ENCODE measurements around the gene MFSD12.
A peak's percentile ranks its signal among the peaks of the same experiment; 100 is the strongest.
"Not testable (repeated sequence)": the region's sequence is repeated elsewhere in the genome, so short reads cannot be mapped to it uniquely, and the experiment has no call there.

The MFSD12 gene

DNA sequence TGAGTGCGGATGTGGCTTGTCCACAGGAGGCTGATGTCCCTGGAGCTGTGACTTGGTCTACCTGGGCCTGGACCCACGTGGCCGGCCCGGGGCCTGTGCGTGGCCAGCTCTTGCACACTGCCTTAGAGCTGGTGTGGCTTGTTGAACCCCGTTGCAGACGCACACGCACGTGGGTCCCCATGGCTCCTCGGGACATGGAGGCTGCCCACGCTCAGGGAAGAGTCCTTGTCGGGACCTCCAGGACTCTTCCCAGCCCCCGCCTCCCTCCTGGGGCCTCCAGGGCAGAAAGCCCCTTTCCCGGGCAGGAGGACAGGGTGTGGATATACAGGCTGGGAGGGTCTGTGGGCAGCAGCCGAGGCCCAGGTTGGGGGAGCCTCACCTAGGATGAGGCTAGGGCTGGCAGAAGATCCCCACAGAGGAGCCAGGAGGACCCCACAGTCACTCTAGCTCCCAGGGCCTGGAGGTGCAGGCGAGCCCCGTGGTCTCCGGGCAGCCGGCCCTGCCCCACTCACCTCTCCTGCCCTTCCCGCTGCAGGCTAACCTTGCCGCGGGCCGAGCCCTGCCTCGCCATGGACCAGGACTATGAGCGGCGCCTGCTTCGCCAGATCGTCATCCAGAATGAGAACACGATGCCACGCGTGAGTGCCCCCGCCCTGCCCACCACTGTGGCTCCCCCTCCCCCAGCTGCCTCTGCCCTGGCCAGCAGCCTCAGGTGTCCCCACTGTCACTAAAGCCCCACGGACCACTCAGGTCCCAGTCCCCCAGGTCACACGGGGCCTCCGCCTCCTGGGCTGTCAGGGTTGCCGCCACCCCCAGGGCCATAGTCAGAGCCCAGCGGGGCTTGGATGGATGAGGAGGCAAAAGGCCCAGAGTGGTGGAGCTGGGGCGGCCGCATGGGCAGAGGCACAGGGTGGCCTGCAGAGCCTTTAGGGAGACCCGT lies 34.7 kb downstream of the MFSD12 start:
- DNase-seq (ENCODE audit: low read depth), result no peak

DNA sequence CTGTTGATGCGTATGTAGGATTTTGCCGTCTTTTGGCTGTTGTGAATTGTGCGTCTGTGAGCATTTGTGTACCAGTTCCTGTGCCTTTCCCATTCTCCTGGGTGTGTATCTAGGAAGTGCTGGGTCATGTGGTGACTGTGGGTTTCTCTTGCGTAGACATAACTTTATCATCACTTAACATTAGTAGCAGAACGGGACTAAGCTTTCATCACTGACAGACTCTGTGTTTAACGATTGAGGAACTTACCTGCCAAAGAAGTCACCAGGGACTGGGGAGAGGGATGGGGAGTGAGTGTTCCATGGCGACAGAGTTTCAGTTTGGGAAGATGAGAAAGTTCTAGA lies 36.3 kb downstream of the MFSD12 start:
- no peak for DNase-seq (ENCODE audit: low read depth)

DNA sequence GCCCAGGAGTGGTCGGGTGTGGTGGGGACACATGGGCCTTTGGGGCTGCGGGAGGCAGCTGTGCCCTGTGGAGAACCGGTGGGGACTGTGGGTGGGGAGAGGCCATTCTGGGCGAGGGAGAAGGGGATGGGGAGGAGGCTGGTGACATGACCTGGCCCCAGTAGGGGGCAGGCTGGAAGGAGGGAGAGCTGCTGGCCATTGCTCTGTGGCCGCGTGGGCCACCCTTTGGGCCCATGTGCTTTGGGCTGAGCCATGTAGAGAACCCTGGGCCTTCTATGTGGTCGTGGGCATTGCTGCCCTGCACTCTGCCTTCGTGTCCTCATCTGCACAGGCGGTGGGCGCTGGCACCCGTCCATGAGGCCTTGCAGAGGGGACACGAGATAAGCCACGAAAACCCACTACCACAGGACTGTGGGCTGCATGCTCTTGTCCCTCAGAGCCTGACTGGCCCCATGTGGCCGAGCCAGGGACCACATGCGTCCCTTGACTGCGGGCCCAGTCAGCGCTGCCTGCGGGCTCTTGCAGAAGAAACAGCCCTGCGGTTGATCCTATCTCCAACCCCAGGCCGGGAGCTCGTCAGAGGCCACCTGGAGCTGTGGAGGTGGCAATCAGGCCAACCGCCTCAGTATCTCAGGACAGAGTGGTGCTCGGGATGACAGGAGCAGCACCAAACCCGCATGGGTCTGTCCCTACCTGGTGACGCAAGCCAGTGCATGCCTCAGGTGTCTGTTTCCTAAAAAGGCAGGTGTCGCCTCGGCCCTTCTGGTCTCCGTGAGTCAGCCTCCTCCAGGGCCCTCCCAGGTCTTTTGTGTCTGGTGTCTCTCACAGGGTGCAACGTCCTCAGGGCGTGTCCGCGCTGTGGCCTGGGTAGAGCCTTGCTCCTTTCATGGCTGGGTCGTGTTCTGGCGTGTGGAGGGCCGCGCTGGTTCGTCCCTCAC lies 37.0 kb downstream of the MFSD12 start:
- DNase-seq (ENCODE audit: low read depth), result no peak

DNA sequence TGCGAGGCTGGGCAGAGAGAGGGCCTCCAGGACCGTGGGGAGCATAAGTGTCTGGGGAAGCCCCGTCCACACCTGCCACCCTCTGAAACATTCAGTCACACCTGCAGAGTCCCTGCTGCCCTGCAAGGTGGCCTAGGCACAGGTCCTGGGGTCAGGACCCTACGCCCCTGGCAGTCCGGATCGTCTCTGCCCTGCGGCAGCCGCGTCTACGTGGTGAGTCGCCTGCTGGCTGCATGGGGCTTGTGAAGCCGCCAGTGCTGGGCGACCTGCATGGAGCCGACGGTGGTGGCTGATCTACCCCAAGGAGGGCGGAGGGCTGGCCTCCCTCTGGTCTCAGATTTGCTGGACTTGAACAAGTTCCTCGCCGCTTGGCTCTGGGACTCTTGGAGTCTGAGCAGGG lies 38.3 kb downstream of the MFSD12 start:
- DNase-seq (ENCODE audit: low read depth), result no peak

DNA sequence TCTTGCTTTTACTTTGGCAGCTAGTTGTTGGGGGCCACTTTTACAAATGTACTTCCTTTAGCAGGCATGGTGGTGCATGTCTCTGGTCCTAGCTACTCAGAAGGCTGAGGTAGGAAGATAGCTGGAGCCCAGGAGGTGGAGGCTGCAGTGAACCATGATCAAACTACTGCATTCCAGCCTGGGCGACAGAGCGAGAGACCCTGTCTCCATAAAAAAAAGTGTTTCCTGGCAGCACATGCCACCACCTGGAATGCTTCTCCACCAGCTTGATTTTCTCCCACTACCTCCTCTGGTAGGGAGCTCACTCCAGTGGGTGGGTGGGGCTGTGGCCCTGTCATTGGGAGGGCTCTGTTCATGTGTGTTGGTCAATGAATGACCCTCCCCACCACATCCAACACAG lies 38.7 kb downstream of the MFSD12 start:
- no peak for DNase-seq (ENCODE audit: low read depth)

DNA sequence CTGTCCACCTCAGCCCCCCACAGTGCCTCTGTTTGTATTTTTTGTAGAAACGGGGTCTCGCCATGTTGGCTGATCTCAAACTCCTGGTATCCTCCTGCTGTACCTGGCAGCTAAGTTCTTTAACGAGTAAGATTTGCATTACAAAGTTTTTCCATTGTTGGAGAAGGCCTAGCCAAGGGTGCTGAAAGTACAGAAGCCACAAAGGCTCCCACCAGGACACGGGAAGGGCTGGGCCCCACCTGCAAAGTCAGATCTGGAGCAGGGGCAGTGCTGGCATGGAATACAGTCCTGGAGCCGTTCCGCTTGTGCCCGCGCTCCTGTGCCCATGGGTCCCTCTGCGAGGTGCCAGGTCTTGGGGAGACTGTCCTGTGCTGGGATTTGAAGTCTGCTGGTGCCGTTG lies 39.1 kb downstream of the MFSD12 start:
- no peak for DNase-seq (ENCODE audit: low read depth)

DNA sequence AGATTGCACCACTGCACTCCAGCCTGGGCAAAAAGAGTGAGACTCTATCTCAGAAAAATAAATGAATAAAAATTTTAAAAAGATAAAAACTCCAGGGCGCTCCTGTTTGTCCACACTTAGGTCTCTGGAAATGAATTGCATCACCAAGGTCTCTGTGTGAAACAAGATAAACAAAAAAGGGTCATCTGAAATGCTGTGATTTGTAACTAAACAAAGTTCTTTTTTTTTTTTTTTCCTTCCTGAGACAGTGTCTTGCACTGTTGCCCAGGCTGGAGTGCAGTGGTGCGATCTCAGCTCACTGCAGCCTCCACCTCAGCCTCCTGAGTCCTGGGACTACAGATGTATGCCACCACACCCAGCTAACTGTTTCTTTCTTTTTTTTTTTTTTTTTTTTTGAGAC lies 39.7 kb downstream of the MFSD12 start:
- DNase-seq (ENCODE audit: low read depth), result no peak

DNA sequence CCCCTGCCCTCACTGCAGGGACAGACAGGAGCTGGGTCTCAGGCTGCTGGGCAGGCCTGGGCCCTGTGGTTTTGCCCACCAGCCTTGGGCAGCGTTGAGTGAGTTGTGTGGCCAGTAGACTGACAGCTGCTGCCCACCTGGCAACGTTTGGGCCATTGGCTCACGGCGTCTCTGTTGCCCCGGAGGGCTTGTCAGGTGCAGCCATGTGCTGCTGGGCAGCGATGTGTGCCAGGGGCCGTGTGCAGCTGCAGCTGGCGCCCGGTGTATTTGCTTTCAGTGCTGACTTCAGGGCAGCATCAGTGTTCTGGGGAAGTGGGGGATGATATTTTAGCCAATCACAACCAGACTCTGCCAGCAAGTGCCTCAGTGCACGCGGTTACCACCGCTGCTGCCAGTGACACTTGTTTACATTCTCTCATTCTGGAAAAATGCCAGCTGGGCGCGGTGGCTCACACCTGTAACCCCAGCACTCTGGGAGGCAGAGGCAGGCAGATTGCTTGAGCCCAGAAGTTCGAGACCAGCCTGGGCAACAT lies 40.6 kb downstream of the MFSD12 start:
- DNase-seq (ENCODE audit: low read depth), result no peak

DNA sequence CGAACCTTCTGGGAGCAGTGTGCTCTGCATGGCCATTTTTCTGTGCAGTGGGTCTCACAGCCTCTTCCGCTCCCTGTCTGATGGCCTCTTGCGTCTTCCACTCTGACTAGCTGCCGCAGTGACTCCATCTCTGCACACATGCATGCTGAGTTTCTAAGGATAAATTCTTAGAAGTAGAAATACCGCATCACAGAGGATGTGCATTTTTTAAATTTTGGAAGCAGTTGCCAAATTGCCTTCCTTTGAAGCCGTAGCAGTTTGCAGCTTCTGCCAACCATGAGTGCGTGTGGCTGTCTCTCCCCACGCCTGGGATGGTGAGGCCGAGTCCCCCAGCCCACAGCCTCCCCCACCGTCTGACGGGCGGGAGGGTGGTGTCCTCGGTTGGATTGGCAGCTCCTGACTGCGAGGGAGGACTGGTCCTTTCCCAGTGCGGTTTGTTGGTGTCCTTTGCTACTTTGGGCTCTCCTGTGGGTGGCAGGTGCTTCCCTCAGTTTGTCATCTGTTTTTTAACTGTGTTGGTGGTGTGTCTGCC lies 41.4 kb downstream of the MFSD12 start:
- DNase-seq (ENCODE audit: low read depth), result no peak

DNA sequence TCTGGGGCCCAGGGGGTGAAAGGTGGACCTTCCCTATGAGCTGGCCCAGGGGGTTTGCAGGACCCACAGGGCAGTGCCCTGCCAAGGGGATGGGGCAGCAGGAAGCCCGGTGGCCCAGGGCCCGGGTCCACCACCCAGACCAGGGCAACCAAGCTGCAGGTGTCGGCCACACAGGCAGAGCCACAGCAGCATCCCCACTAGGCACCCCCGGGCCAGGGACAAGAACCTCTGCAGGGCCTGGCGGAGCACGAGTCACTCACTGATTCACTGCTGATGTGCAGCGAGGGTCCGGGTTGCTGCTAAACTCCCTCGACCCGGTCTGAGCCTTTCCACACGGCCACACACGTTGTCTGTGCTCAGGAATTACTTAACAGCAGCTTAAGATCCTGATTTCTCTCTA lies 42.5 kb downstream of the MFSD12 start:
- no peak for DNase-seq (ENCODE audit: low read depth)

DNA sequence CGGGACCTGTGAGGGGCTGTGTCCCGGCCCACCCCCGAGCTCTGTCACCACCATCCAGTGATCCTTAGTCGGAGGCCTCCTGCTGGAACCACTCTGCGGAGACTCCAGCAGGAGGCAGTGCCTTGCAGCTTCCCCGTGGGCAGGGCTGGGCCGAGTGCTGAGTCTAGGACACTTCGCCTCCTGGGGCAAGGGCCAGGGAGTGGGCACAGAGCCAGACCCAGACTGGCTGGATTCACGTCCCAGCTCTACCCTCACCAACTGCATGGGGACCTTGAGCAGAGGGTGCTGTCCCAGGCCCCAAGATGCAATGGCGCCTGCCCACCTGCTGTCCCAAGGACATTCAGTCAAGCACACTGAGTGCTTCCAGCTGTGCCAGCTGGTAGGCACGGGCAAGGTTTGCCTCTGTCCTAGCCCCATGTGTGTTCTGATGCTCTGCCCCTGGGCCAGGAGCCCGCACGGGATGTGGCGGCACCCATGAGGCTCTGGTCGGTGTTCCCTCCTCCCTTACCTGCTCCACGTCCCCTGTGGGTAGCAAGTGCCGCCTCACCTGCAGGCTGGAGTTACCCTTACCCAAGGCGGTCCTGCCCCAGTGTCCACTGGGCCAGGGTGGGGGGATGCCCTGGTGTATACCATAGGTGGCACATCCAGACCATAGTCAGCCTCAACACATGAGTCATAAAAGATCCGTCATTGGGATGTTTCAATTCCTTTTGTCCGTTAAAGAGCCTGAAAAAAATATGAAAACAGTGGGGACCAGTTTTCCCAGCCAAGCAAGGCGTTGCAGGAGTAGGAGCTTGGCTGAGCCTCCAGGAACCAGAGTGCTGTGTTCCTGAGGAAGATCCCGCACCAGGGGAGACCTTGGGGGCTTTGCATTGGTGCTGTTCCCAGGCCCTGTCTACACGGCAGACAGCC lies 43.9 kb downstream of the MFSD12 start:
- DNase-seq (ENCODE audit: low read depth), result no peak

DNA sequence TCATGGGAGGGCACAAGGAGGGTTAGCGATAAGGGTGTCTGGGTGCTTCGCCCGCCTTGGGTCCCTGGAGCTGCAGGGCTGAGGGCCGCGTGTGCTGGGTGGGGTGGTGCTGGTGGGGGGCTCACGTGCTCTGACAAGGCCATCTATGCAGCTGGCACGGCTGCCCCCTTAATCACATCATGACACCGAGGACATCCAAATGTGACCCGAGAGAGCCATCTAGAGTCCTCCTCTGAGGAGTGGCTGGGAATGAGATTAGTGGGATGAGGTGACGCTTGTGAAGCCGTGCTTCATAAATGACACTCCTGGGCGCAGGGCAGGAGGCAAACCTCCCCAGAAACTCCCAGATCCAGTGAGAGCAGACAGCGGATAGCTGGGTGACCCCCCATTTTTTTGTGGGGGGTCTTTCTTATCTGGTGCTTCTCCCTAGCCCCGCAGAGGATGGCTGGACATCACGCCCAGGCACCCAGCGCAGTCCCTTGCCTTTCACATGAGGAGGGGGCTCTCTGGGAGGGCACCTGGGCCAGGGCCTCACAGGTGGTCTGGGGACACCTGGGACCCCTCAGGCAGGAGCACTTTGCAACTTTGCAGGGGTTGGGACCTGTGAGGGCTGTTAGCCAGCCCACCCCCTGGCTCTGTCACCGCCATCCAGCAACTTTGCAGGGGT lies 44.7 kb downstream of the MFSD12 start:
- no peak for DNase-seq (ENCODE audit: low read depth)

DNA sequence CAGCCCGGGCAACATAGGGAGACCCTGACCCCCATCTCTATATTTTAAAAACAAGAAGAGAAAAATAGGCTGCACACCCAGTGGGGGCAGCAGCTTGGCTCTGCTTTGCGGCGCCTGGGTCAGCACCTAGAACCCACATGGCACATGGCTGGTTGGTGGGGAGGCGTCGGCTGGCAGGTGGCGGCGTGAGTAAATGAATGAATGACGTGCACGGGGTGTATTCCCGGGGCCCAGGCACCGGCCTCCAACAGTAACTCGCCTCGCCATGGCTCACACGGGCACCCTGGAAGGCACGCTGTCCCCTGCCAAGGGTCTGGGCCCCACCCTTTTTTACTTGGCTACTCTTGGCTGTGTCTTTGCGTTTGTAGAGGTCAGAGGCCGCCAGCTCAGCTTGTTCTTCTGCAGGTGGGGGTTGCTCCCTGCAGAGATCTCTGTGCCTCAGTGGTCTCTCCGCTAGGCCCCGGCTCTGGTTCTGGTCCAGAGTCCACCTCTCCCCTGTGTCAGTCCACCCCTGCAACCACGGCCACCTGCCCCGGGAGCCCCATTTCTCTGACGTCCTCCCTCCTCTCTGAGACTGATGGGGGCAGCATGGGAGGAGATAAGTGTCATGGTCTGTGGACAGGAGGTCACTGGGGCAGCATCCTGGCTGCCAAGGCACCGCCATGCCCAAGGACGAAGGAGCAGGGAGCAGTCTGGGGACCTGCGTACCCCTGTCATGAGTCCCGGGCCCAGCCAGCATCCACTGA lies 45.7 kb downstream of the MFSD12 start:
- no peak for DNase-seq (ENCODE audit: low read depth)

DNA sequence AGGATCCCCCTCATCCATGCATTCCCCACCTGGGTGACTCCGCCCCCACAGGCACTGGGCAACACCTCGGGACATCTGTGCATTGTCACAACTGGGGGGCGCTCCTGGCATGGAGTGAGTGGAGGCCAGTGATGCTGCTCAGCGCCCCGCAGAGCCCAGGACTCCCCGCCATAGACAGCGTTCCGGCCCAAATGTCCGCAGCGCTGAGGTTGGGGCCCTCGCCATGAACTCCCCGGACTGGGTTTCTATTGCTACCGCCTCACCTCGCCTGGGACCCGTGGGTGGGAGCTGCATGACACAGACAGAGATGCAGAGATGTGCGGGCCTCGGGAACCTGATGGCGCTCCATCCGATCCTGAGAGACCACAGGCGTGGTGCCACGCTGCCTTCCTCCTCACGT lies 46.7 kb downstream of the MFSD12 start:
- DNase-seq (ENCODE audit: low read depth), result no peak

DNA sequence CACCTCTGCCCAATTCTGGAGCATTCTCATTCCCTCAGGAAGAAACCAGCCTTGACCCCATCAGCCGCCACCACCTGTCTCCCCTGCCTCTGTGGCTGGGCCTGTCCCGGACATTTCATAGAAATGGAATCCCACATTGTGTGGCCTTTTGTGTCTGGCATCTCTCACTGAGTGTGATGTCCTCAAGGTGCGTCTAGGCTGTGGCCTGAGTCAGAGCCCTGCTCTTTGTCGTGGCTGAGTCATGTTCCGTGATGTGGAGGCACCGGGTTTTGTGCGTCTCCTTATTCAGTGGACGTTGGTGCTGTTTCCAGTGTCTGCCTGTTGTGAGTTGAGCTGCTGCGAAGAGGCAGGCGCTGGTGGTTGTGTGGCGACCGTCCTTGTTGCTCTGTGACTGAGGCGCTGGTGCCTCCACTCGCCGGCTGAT lies 47.8 kb downstream of the MFSD12 start:
- no peak for DNase-seq (ENCODE audit: low read depth)

DNA sequence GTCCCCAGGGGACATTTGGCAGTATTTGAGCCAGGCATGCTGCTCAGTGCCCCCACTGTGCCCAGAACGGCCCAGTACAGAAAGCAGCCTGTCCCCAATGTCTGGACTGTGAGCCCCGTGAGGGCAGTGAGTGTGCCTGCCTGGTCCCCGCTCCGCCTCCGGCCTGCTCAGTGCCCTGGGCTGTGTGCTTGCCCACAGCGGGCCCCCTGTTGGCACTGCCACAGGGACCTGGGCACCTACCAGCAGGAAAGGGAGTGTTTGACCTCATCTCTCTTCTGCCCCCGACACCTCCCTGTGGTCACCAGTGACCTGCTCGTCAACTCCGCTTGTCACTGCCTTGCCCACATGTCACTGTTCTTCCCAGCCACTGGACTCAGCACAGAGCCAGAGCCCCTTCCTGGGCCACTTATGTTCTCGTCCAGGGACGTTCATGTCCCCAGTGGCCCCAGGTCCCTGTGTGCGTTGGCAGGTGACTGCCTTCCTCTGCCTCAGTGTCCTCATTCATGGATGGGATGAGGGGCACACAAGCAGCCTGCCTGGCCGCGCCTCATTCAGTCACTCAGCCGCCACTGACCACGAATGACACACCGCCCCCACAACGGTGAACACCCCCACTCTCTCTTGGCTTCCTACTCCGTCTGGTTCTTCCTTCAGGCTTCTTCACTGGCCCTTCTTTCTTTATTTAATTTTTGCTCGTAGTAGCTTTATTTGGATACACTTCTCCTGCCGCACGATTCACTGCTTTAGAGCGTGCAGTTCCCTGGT lies 48.4 kb downstream of the MFSD12 start:
- no peak for DNase-seq (ENCODE audit: low read depth)

DNA sequence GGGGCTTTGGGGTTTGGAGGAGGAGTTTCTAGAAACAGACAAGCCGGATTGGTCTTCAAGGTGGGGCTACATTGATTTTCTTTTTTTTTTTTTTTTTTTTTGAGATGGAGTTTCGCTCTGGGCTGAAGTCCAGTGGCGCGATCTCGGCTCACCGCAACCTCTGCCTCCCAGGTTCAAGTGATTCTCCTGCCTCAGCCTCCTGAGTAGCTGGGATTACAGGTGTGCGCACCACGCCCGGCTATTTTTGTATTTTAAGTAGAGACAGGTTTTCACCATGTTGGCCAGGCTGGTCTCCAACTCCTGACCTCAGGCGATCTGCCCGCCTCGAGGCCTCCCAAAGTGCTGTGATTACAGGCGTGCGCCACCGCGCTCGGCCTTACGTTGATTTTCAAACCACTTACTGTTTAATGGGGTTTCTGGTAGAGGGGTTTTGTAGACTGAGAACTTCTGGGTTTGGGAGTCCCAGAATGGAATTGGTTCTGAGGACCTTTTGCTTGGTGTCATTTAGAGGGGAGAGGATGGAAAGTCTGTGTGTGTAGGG lies 49.2 kb downstream of the MFSD12 start:
- DNase-seq (ENCODE audit: low read depth), result not testable (repeated sequence)

DNA sequence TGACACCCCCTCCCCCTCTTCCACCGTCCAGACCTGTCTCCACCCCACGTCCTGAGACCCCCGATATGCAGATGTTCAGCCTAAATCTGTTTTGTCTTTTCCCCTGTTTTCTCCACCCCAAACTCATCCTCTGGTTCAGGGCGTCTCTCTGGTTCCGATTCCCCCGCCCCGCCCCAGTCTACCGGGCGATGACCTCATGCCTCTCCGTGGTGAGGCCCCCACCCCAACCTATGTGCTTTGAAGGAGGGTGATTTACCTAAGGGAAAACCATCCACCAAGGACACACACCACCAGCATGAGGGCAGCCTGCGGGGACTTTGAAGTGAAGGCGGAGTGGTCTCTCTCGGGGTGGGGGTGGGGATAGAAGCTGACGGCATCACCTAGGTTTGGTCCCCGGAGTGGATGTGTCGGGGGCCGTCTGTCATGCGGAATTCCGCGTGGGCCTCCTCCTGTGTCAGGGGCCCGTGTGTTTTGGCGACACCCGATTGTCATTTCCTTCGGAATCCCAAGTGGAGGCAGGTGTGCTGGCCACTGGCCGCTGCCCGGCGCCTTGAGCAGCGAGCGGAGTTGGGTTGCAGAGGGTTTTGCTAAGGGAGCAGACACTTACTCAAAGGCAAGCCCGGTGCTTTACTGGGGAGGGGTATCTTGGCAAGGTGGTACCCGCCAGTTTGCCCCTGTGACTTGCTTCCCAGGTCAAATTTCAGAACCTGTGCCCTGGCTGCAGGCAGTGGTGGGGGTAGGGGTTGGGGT lies 49.8 kb downstream of the MFSD12 start:
- peak; percentile 27 for DNase-seq (ENCODE audit: low read depth)

Data from activated T-helper 9 cell treated with anti-CD3 and anti-CD28 coated beads, Interleukin-2, amount 50 U/mL, for 16 hours (primary cell).